SK-N-SH treated with all-trans-retinoic acid at 6 μM for 48 hours (cell line): ENCODE data around the gene APBB1IP.

Experiments
- GLIS3 ChIP-seq: fragments of 250-450 bp; sonication (Bioruptor Pico); IDR thresholded peaks from 2 replicates; pipeline ENCODE4 v1.5.0; 2020; ENCODE audit warnings: mild to moderate bottlenecking, moderate library complexity
- PPARA ChIP-seq: fragments of 250-450 bp; sonication (Bioruptor Pico); IDR thresholded peaks from 2 replicates; pipeline ENCODE4 v1.5.0; 2020; ENCODE audit warnings: mild to moderate bottlenecking, borderline replicate concordance
- TCF4 ChIP-seq: fragments of 250-450 bp; sonication (Bioruptor Pico); IDR thresholded peaks from 2 replicates; pipeline ENCODE4 v1.8.0; 2021; ENCODE audit warnings: mild to moderate bottlenecking, moderate library complexity, borderline replicate concordance
- ZNF565 ChIP-seq: fragments of 450-650 bp; formaldehyde crosslinking; conservative IDR thresholded peaks from 2 replicates; pipeline ENCODE4 v1.5.0; 2020; ENCODE audit warnings: low read depth, mild to moderate bottlenecking, moderate library complexity
- TF ChIP-seq, protein P1 (sequence below): fragments of 250-450 bp; sonication (Bioruptor Pico); IDR thresholded peaks from 2 replicates; pipeline ENCODE4 v1.5.1; 2020; ENCODE audit warnings: low read depth, mild to moderate bottlenecking, moderate library complexity

DNA sequence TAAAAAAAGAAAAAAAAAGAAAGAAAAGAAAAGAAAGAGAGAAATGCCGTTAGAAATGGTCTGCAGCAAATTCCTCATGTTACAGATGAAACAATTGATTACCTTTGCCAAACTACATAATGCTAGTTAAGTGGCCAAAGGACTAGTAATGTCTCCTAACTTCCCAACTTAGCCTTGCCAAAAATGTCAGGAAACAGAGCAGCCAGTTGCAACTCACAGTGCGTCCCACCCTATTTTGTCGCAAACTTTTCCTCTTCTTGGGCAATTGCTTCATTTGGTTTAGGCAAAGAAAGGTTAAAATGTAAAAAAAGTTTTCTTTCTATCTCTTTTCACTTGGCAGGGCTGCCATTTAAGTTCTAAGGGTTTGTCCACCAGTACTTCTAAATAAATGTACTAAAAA is 53.1 kb downstream of the APBB1IP start:
- TF ChIP-seq PPARA (CRISPR knock-in tag) (no peak), TCF4 (no peak), GLIS3 (CRISPR knock-in tag) (no peak), ZNF565 (no peak)
- TF ChIP-seq, protein P1, sequence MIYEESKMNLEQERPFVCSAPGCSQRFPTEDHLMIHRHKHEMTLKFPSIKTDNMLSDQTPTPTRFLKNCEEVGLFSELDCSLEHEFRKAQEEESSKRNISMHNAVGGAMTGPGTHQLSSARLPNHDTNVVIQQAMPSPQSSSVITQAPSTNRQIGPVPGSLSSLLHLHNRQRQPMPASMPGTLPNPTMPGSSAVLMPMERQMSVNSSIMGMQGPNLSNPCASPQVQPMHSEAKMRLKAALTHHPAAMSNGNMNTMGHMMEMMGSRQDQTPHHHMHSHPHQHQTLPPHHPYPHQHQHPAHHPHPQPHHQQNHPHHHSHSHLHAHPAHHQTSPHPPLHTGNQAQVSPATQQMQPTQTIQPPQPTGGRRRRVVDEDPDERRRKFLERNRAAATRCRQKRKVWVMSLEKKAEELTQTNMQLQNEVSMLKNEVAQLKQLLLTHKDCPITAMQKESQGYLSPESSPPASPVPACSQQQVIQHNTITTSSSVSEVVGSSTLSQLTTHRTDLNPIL (CRISPR knock-in tag) = no peak
